SU-DHL-6 (cell line): ENCODE results near the gene KCND2.

Experiments
- H2AFZ ChIP-seq: fragments of 200-600 bp; sonication (generic); 2 replicates; pipeline ENCODE4 v1.6.1; 2014; ENCODE audit warnings: low read depth, mild to moderate bottlenecking, moderate library complexity, mixed read lengths, antibody characterized with exemption, low read length; ENCODE audit not compliant: severe bottlenecking
- H3F3A ChIP-seq: fragments of 200-600 bp; shearing (Covaris generic); 2 replicates; pipeline ENCODE4 v1.6.0; 2016; ENCODE audit warnings: antibody characterized with exemption, mild to moderate bottlenecking; ENCODE audit not compliant: insufficient read depth
- H3K27ac ChIP-seq: fragments of 200-600 bp; sonication (generic); 2 replicates; pipeline ENCODE4 v1.5.1; 2016; ENCODE audit warnings: low read depth, mild to moderate bottlenecking, low read length, moderate library complexity, mixed read lengths
- H3K27me3 ChIP-seq: fragments of 200-600 bp; sonication (generic), shearing (Covaris generic); 2 replicates; pipeline ENCODE4 v1.6.0; 2014; ENCODE audit warnings: mild to moderate bottlenecking, low read length
- H3K36me3 ChIP-seq: fragments of 200-600 bp; sonication (generic); 2 replicates; pipeline ENCODE4 v1.6.1; 2014; ENCODE audit warnings: mild to moderate bottlenecking, low read length, mixed read lengths
- H3K4me2 ChIP-seq: fragments of 300-600, 200-600 bp; shearing (Covaris generic), sonication (generic); 2 replicates; pipeline ENCODE4 v1.6.0; 2014; ENCODE audit warnings: low read length, low read depth, mild to moderate bottlenecking; ENCODE audit not compliant: poor library complexity, severe bottlenecking
- H3K4me3 ChIP-seq: fragments of 200-600 bp; sonication (generic); 2 replicates; pipeline ENCODE4 v1.5.1; 2014; ENCODE audit warnings: antibody characterized with exemption, low read length, mild to moderate bottlenecking, mixed read lengths; ENCODE audit not compliant: insufficient read depth, poor library complexity, severe bottlenecking
- H3K79me2 ChIP-seq: fragments of 200-600 bp; sonication (generic); 2 replicates; pipeline ENCODE4 v1.6.1; 2014; ENCODE audit warnings: mild to moderate bottlenecking, low read length, moderate library complexity; ENCODE audit not compliant: insufficient read depth
- H3K9ac ChIP-seq: fragments of 200-600 bp; sonication (generic); 2 replicates; pipeline ENCODE4 v1.7.0; 2014; ENCODE audit warnings: mild to moderate bottlenecking, low read length
- H3K9me2 ChIP-seq: fragments of 200-600 bp; sonication (generic); replicated peaks from 2 replicates; pipeline ENCODE4 v1.6.1; 2014; ENCODE audit warnings: low read length; ENCODE audit not compliant: insufficient read depth
- H3K9me3 ChIP-seq: fragments of 200-600 bp; sonication (generic); 2 replicates; pipeline ENCODE4 v1.6.1; 2014; ENCODE audit warnings: low read length, mixed read lengths; ENCODE audit not compliant: insufficient read depth
- H4K20me1 ChIP-seq: fragments of 200-600 bp; sonication (generic); 2 replicates; pipeline ENCODE4 v1.6.1; 2014; ENCODE audit warnings: low read depth, mild to moderate bottlenecking, antibody characterized with exemption, low read length, moderate library complexity, mixed read lengths
- CTCF ChIP-seq: fragments of 200-600 bp; sonication (generic); IDR thresholded peaks from one replicate; pipeline ENCODE4 v1.5.1; 2017; ENCODE audit warnings: antibody characterized with exemption, mild to moderate bottlenecking, low read length, moderate library complexity; ENCODE audit not compliant: insufficient read depth, poor library complexity, severe bottlenecking
- EZH2phosphoT487 ChIP-seq: fragments of 200-600 bp; sonication (generic), shearing (Covaris generic); conservative IDR thresholded peaks from 2 replicates; pipeline ENCODE4 v1.6.1; 2018; ENCODE audit warnings: mild to moderate bottlenecking, antibody characterized with exemption, low read length, moderate library complexity, mixed read lengths

KCND2 gene

GRCh38 chr7:120615703-120616102 lies 342.7 kb downstream of the KCND2 start:
- Histone ChIP-seq H3K4me3 (no peak overlapping the region), H3K36me3 (no peaks in the 10 kb centered on the region), H3K4me2 (no peak overlapping the region), H4K20me1 (no peaks in the 10 kb centered on the region), H3K79me2 (no peaks in the 10 kb centered on the region), H2AFZ (no peak overlapping the region), H3K27me3 (no peaks in the 10 kb centered on the region), H3K9ac (no peak overlapping the region), H3K9me2 (no peaks in the 10 kb centered on the region), H3K9me3 (no peaks in the 10 kb centered on the region), H3F3A (no peaks in the 10 kb centered on the region), H3K27ac (no peak overlapping the region)
- TF ChIP-seq CTCF (no peak), EZH2phosphoT487 (no peak)

- no peak for TF ChIP-seq EZH2phosphoT487
- TF ChIP-seq CTCF = no peak
- Histone ChIP-seq H3K79me2 (no peaks in the 10 kb centered on the region), H3K4me3 (no peak overlapping the region), H3F3A (no peaks in the 10 kb centered on the region), H2AFZ (no peak overlapping the region), H3K36me3 (no peaks in the 10 kb centered on the region), H4K20me1 (no peaks in the 10 kb centered on the region), H3K27me3 (no peaks in the 10 kb centered on the region), H3K4me2 (no peak overlapping the region), H3K9me2 (no peaks in the 10 kb centered on the region), H3K27ac (no peak overlapping the region), H3K9me3 (no peaks in the 10 kb centered on the region), H3K9ac (no peak overlapping the region)
Observed at GRCh38 chr7:120617275-120617674, 344.3 kb downstream of the KCND2 start.

- no peak overlapping the region for H3K27ac ChIP-seq
- H3K27me3 ChIP-seq = no peaks in the 10 kb centered on the region
- no peaks in the 10 kb centered on the region for H3F3A ChIP-seq
- H3K4me2 ChIP-seq = no peak overlapping the region
- no peak for TF ChIP-seq CTCF
- no peak for TF ChIP-seq EZH2phosphoT487
- no peaks in the 10 kb centered on the region for H4K20me1 ChIP-seq
- no peak overlapping the region for H2AFZ ChIP-seq
- no peaks in the 10 kb centered on the region for H3K79me2 ChIP-seq
- no peaks in the 10 kb centered on the region for H3K9me2 ChIP-seq
- H3K9ac ChIP-seq = no peak overlapping the region
- H3K4me3 ChIP-seq = no peak overlapping the region
- H3K9me3 ChIP-seq = no peaks in the 10 kb centered on the region
- no peaks in the 10 kb centered on the region for H3K36me3 ChIP-seq
Observed at GRCh38 chr7:120628251-120628650, 355.3 kb downstream of the KCND2 start.
